Glutamatergic neuron (in vitro differentiated cells): Measurements from ENCODE around the gene NNMT. TPM values are rescaled to one million over a fixed set of nuclear protein-coding genes. Genes with fewer than 3 reads are reported as not detected.

Experiments
- DNase-seq: peaks from one replicate; pipeline ENCODE4 v3.0.0; 2022
- H3K27ac Mint-ChIP-seq: one replicate; pipeline ENCODE4 v1.8.0; 2020; ENCODE audit warnings: mild to moderate bottlenecking, mixed read lengths, inconsistent platforms; ENCODE audit not compliant: unreplicated experiment
- H3K27me3 Mint-ChIP-seq: one replicate; pipeline ENCODE4 v1.8.0; 2020; ENCODE audit warnings: mild to moderate bottlenecking, moderate library complexity, mixed read lengths, inconsistent platforms; ENCODE audit not compliant: unreplicated experiment
- H3K36me3 Mint-ChIP-seq: one replicate; pipeline ENCODE4 v1.8.0; 2020; ENCODE audit warnings: mild to moderate bottlenecking, mixed read lengths, inconsistent platforms; ENCODE audit not compliant: unreplicated experiment
- H3K4me1 Mint-ChIP-seq: one replicate; pipeline ENCODE4 v1.8.0; 2020; ENCODE audit warnings: mild to moderate bottlenecking, low read depth, mixed read lengths, inconsistent platforms; ENCODE audit not compliant: unreplicated experiment
- H3K4me3 Mint-ChIP-seq: one replicate; pipeline ENCODE4 v1.8.0; 2020; ENCODE audit warnings: mild to moderate bottlenecking, mixed read lengths, inconsistent platforms; ENCODE audit not compliant: unreplicated experiment
- H3K9me3 Mint-ChIP-seq: one replicate; pipeline ENCODE4 v1.8.0; 2020; ENCODE audit warnings: mild to moderate bottlenecking, moderate library complexity, mixed read lengths, inconsistent platforms; ENCODE audit not compliant: unreplicated experiment
- total RNA-seq: library from RNA; stranded (reverse); fragmentation: NEBNext Ultra II Directional; extraction: Animal tissue kit (Norgen Biotek cat#: 25700); gene quantifications from one replicate; pipeline ENCODE4 v1.2.1, GENCODE V29; 2021; ENCODE audit not compliant: unreplicated experiment
- TF ChIP-seq, protein P1 (sequence below): fragments of 200-600 bp; sonication (generic); IDR thresholded peaks from one replicate; pipeline ENCODE4 v1.5.0; 2021; ENCODE audit not compliant: partially characterized antibody, unreplicated experiment

The NNMT gene
- total RNA-seq, 1 donor from 2014 or later, result 3.4 TPM

DNA sequence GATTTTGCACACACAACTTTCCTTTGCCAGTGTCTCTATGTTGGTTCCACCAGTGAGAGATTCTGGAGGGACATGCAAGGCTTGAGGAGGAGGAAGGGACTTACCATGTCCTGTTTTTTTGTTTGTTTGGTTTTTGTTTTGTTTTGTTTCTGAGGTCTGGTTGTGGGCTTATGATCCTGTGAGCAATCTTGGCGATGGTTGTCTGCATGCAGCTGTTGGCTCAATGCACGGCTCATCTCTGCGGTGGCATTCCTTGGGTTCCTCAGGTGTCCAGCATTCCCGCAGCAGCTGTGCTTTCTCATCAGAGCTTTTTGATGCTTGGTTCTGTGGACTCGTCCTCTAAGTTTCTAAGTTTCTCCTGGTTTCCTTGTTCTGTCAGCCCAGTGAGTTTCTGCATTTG is 4.8 kb upstream of the NNMT start:
- H3K36me3 Mint-ChIP-seq, result no peaks in the 10 kb centered on the region
- H3K27ac Mint-ChIP-seq, result no peak overlapping the region
- H3K27me3 Mint-ChIP-seq, result no peaks in the 10 kb centered on the region
- H3K9me3 Mint-ChIP-seq, result no peaks in the 10 kb centered on the region
- no peak for DNase-seq
- H3K4me3 Mint-ChIP-seq, result no peak overlapping the region
- peaks cover 3% of the 10 kb centered on the region for H3K4me1 Mint-ChIP-seq
- TF ChIP-seq, protein P1, sequence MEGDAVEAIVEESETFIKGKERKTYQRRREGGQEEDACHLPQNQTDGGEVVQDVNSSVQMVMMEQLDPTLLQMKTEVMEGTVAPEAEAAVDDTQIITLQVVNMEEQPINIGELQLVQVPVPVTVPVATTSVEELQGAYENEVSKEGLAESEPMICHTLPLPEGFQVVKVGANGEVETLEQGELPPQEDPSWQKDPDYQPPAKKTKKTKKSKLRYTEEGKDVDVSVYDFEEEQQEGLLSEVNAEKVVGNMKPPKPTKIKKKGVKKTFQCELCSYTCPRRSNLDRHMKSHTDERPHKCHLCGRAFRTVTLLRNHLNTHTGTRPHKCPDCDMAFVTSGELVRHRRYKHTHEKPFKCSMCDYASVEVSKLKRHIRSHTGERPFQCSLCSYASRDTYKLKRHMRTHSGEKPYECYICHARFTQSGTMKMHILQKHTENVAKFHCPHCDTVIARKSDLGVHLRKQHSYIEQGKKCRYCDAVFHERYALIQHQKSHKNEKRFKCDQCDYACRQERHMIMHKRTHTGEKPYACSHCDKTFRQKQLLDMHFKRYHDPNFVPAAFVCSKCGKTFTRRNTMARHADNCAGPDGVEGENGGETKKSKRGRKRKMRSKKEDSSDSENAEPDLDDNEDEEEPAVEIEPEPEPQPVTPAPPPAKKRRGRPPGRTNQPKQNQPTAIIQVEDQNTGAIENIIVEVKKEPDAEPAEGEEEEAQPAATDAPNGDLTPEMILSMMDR, result no peak

DNA sequence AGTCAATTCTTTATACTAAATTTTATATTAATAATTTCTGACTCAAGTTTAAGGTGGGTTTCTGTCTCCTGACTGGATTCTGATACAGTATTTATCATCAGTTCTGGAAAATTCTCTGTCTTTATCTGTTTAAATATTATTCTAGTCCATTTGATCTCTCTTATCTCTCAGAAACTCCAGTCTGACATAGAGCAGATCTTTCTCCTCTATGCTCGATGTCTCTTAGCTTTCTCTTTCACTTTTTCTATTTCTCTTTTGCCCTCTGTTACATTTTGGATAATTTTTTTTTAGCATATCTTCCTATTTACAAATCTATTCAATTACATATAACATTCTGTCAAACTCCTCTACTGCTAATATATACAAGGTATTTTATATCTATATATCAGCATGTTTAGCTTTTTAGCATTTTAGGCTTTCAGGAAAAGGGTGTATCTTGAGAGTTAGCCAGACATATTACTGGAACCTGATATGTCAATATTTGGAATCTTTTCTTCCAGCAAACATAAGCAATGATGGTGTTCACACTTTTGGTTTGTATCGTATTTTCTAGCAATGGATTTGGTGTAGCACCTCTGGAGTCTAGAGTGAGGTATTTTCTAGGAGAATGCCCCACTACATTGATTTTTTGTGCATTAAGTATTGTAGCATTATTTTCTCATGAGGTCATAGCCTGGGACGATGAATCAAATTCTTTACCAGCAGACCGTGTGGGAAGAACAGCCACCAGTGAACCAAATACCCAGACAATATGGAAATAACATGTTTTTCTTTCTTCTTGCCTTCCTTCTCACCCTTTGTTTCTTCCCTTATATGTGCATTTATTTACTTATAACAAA is 4.1 kb upstream of the NNMT start:
- Mint-ChIP-seq H3K36me3 (no peaks in the 10 kb centered on the region), H3K4me1 (peaks cover 3% of the 10 kb centered on the region), H3K27me3 (no peaks in the 10 kb centered on the region), H3K4me3 (no peak overlapping the region), H3K27ac (no peak overlapping the region), H3K9me3 (no peaks in the 10 kb centered on the region)
- no peak for DNase-seq
- TF ChIP-seq, protein P1, result no peak

DNA sequence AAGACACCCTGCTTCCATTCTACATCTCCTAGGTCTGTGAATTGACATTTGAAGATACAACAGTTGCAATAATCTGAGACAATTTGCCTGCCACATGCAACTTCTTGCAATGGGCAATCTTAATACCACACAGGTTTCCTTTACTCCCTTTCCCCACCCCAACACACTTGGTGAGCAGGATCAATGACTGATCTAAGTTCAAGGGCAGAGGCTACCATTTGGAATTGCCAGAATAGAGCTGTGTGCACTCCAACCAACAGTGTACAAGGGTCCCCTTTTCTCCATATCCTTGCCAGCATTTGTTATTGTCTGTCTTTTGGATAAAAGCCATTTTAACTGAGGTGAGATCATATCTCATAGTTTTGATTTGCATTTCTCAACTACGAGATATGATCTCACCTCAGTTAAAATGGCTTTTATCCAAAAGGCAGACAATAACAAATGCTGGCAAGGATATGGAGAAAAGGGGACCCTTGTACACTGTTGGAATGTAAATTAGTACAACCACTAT is 2.9 kb upstream of the NNMT start:
- H3K27ac Mint-ChIP-seq, result no peak overlapping the region
- H3K27me3 Mint-ChIP-seq, result no peaks in the 10 kb centered on the region
- H3K4me1 Mint-ChIP-seq, result peaks cover 3% of the 10 kb centered on the region
- H3K4me3 Mint-ChIP-seq, result no peak overlapping the region
- H3K36me3 Mint-ChIP-seq, result peaks cover 5% of the 10 kb centered on the region
- DNase-seq, result no peak
- H3K9me3 Mint-ChIP-seq, result no peaks in the 10 kb centered on the region
- TF ChIP-seq, protein P1, result no peak

DNA sequence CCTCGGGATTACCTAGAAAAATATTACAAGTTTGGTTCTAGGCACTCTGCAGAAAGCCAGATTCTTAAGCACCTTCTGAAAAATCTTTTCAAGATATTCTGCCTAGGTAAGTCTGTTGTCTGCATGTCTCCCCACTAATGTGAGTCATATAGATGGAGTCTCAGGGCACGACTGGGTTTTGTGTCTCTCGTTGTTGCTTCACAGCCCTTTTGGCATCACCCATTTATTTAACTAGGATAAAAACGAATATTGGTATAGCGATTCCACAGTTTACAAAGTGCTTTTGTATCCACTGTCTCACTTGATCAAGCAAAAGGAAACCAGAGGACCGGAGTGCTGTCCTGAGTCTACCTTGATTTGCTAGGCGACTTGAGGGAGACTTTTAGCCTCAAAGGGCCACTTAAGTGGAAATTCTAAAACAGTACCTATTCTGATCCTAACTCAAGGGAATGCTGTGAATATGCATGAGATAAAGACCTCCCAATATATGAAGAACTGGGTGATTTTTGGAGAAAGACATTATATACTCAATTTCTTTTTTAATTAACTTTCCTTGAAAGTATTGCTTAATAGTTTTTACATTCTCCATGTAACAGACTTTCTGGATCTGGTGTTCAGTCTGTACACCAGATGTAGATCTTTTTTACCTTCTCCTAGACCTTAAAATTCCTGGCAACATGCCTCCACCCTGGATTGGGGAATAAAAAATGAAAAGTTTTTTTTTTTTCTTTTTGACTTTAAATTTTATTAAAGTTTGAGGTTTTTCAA is 590 bp downstream of the NNMT start:
- Mint-ChIP-seq H3K4me3 (no peak overlapping the region), H3K27me3 (no peaks in the 10 kb centered on the region), H3K4me1 (peaks cover 3% of the 10 kb centered on the region), H3K27ac (no peak overlapping the region), H3K36me3 (peaks cover 25% of the 10 kb centered on the region), H3K9me3 (peaks cover 4% of the 10 kb centered on the region)
- DNase-seq, result no peak
- TF ChIP-seq, protein P1, result no peak
